GM04503 (cell line): ENCODE data around the gene TBC1D8B.
"Not testable (repeated sequence)": the region's sequence is repeated elsewhere in the genome, so short reads cannot be mapped to it uniquely, and the experiment has no call there.

Experiments
- DNase-seq: peaks from one replicate; pipeline ENCODE4 v3.0.0-alpha.2; 2012; ENCODE audit warnings: low read depth

TBC1D8B gene

GRCh38 chrX:106802388-106803275 is at the start of gene TBC1D8B:
TSS of gene TBC1D8B (plus strand) at chrX:106802673. CDS start at chrX:106802854, 181 bp downstream.
- peak; percentile 73 for DNase-seq

GRCh38 chrX:106769288-106769687 is 33.2 kb upstream of the TBC1D8B start:
- not testable (repeated sequence) for DNase-seq

- DNase-seq: no peak
Observed at GRCh38 chrX:106774981-106775380, 27.5 kb upstream of the TBC1D8B start.

- no peak for DNase-seq
Observed at GRCh38 chrX:106780264-106780663, 22.2 kb upstream of the TBC1D8B start.

DNA sequence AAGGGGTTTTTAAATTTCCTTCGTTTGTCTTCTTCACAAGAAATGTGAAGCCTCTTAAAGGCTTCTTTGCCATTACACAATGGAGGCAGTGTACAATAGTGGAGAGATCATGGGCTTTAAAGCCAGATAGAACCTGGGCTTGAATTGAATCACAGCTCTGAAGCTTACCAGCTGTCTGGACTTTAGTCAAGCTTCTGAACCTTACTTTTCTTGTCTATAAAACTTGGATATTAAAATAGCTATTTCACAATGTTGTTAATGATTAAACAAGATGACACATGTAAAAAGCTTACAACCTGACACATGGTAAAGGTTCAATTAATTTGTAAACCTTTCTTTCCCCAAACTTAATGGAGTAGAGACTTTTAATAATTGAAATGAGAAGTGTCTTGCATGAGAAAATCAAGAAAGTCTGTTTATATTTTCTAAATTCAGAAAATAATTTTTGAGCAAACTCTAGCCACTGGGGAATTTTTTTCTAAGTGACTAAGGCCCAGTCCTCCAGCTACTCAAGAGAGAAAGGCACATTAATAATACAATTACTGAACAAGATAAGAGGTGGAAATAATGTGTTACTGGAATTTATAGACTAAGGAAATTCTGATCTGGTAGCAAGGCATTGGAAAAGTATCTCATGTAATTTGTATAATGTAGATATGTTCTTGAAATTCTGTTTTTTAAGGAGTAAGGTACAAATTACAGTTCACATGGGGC is 21.7 kb upstream of the TBC1D8B start:
- no peak for DNase-seq

DNA sequence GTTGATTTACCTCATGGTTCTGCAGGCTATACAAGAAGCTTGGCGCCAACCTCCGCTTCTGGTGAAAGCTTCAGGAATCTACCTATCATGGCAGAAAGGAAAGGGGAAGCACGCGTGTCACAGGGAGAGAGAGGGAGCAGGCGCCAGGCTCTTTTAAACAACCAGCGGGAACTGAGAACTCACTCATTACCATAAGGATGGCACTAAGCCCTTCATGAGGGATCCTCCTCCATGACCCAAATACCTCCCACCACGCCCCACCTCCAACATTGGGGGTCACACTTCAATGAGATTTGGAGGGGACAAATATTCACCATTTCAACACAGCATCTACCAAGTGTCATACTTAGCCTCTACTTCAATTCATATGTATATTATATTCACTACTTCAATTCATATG is 18.8 kb upstream of the TBC1D8B start:
- no peak for DNase-seq

- DNase-seq: no peak
Observed at GRCh38 chrX:106791495-106791894, 11.0 kb upstream of the TBC1D8B start.

DNA sequence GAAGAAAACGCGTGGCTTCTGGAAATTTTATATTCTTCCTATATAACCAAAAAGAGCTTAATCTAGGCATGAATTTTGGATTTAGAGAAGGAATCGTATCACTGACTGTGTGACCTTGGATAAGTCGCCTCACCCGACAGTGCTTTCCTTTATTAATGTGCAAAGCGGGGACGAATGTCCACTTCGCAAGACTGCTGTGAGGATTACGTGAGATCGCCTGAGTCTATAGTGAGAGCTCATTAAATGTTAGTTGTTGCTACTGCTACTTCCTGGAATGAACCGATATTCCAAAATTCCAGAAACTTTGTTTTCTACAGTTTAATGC is 448 bp upstream of the TBC1D8B start:
- no peak for DNase-seq

DNA sequence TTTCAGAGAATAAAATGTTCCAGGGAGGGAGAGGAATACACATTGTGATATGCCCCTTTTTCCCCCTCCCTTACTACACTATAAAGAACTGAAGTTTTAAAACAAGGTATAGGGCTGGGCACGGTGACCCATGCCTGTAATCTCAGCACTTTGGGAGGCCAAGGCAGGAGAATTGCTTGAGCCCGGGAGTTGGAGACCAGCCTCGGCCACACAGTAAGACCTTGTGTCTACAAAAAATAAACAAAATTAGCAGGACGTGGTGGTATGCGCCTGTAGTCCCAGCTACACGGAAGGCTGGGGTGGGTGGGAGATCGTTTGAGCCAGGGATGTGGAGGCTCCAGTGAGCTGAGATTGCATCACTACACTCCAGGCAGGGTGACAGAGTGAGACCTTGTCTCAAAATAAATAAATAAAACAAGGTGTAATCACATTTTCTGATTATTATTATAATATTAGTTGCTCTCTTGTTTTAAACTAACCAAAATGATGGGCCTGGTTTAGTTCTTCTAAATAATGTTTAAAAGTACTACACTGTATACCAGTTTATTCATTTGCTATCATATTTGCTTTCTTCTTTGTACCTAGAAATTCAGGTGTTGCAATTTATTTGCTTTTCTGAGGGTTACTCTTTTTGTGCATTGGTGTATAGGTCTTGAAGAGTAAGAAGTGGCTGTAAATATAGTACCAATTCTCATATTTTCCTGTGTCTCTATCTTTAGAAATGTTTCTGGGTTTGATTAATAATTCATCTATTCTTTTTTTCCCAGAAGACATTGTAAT is 8.8 kb downstream of the TBC1D8B start:
- no peak for DNase-seq

GRCh38 chrX:106812930-106813329 is 10.5 kb downstream of the TBC1D8B start:
- DNase-seq: not testable (repeated sequence)

- not testable (repeated sequence) for DNase-seq
Observed at GRCh38 chrX:106814093-106814492, 11.6 kb downstream of the TBC1D8B start.

DNA sequence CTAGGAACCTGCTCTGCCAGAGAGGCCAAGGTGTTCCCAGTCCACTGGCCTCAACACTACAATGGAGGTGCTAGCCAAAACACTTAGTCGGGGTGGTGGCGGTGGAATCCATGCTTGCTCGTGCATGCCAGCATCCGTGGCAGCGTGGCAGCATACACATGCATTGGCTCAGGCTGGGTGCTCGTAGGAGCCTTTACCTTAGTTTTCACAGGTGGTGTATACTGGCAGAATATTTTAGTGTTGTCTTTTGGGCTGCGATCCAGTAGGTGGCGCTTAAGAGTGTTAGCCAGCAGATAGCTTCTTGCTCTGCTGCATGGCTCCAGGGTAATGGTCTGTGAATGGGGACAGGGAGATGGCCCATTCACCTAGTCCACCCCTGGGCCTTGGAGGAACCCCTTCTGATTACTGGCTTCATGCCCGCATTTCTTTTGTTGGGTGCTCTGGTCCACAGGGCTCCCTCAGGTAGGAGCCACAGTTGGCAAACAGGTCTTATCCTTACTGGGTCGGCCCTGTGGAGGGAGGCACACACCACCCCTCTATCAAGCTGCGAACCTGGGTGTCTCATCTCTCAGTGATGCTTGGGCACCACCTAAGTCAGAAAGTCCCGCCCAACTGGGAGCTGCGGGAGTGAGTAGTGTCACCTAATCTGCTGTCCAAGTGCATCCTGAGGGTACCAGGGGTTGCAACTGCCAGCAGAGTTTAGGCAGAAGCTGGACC is 60.7 kb downstream of the TBC1D8B start:
- DNase-seq: no peak

GRCh38 chrX:106863697-106864096 is 61.2 kb downstream of the TBC1D8B start:
- DNase-seq: no peak

DNA sequence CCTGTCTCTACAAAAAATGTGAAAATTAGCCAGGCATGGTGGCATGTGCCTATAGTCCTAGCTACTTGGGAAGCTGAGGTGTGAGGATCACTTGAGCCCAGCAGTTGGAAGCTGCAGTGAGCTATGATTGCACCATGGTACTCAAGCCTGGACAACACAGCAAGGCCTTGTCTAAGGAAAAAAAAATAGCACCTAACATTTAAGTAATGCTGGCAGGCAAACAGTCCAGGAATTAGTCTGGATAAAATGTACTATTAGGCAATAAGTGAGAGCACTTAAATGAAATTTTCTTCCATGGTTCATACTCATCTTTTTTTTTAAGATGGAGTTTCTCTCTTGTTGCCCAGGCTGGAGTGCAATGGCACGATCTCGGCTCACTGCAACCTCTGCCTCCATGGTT is 70.3 kb downstream of the TBC1D8B start:
- not testable (repeated sequence) for DNase-seq

- DNase-seq: no peak
Observed at GRCh38 chrX:106874075-106874474, 71.6 kb downstream of the TBC1D8B start.

GRCh38 chrX:106875151-106875550 is 72.7 kb downstream of the TBC1D8B start:
- no peak for DNase-seq

- no peak for DNase-seq
Observed at GRCh38 chrX:106889468-106889867, 87.0 kb downstream of the TBC1D8B start.

- no peak for DNase-seq
Observed at GRCh38 chrX:106891762-106892460, 89.4 kb downstream of the TBC1D8B start.

DNA sequence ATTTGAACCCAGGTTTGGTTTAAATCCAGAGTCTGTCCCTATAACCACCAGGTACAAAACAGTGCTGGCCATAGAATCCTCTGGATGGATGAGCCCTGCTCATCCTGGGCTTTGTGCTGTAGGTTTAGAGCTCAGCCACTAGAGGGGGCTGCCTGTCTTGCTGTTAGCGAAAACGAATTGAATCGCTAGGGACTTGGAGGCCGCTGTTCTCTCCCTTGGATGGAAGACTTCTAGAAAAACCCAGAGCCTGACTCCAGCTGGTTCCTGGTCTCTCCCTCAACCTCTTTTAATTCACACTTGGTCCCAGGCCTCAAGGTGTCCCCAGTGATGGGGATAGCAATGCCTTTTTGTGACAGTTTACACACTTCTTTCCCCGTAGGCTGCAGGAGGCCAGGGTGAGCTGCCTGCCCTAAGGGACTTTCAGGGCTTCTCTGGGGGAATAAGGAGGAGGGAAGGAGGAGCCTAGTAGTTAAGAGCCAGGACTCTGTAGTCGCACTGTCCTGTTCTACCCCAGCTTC is 92.0 kb downstream of the TBC1D8B start:
- DNase-seq: no peak

GRCh38 chrX:106894978-106895452 is 92.5 kb downstream of the TBC1D8B start:
- DNase-seq: peak; percentile 29

GRCh38 chrX:106897259-106897658 is 94.8 kb downstream of the TBC1D8B start:
- no peak for DNase-seq
